Endothelial cell of umbilical vein (primary cell): ENCODE results near the gene MRPS12. TPM values are rescaled to one million over a fixed set of nuclear protein-coding genes. Genes with fewer than 3 reads are reported as not detected.

Source experiments
- BruUV-seq: library from RNA; stranded (reverse); fragments of 400-500 nt; replicated peaks from 2 replicates; lab custom pipeline; 2021; lab: Mats Ljungman, UMichigan
- CTCF ChIA-PET: fragments of 300-600, 350-600 bp; sonication (Branson Sonifier 250); formaldehyde crosslinking; loops from one replicate; lab custom pipeline; 2021; ENCODE audit warnings: antibody characterized with exemption, inconsistent platforms; lab: Charles Lee
- POLR2A ChIA-PET: fragments of 300-600, 350-600 bp; sonication (Branson Sonifier 250); formaldehyde crosslinking; loops from one replicate; lab custom pipeline; 2021; ENCODE audit warnings: antibody characterized with exemption, inconsistent platforms; lab: Charles Lee
- DNase-seq: peaks from one replicate; pipeline ENCODE4 v3.0.0-alpha.2; 2011; ENCODE audit warnings: low read depth, low spot score
- FAIRE-seq: peaks from 2 replicates; lab custom pipeline; 2011; peaks lifted over from hg19 to GRCh38; lab: Jason Lieb, UNC
- H2AFZ ChIP-seq: 2 replicates; pipeline ENCODE4 v1.6.0; 2012; ENCODE audit warnings: low read depth, low read length, control low read depth, inconsistent platforms
- H3K27ac ChIP-seq: 2 replicates; pipeline ENCODE4 v1.5.1; 2011; ENCODE audit warnings: low read depth, mild to moderate bottlenecking, control low read depth, low read length, moderate library complexity; ENCODE audit not compliant: insufficient read depth
- H3K27me3 ChIP-seq, 2 experiments: 2 replicates each; pipeline versions ENCODE4 v1.6.0 to v1.6.1; 2011; ENCODE audit warnings: low read length in 2 of 2, mixed read lengths in 1 of 2; ENCODE audit not compliant: control insufficient read depth in 2 of 2, insufficient read depth in 2 of 2
- H3K36me3 ChIP-seq, 2 experiments: 2 replicates in 1 of 2; 3 replicates in 1 of 2; pipeline ENCODE4 v1.5.1; 2011; ENCODE audit warnings: low read length in 2 of 2, mild to moderate bottlenecking in 1 of 2, moderate library complexity in 1 of 2; ENCODE audit not compliant: control insufficient read depth in 2 of 2, insufficient read depth in 2 of 2; ENCODE audit errors: extremely low read depth in 1 of 2
- H3K4me1 ChIP-seq: 3 replicates; pipeline ENCODE4 v1.5.1; 2011; ENCODE audit warnings: mild to moderate bottlenecking, low read length; ENCODE audit not compliant: control insufficient read depth, insufficient read depth; ENCODE audit errors: extremely low read depth
- H3K4me2 ChIP-seq: 2 replicates; pipeline ENCODE4 v1.6.1; 2011; ENCODE audit warnings: low read length, control low read depth, mixed read lengths; ENCODE audit not compliant: insufficient read depth
- H3K4me3 ChIP-seq, 3 experiments: fragments of 200-600 bp in 1 of 3; sonication (generic), shearing (Covaris generic) in 1 of 3; replicated peaks in 1 of 3; 2 replicates each; pipeline ENCODE4 v1.5.1; 2011 to 2016; ENCODE audit warnings: control low read depth in 3 of 3, low read length in 3 of 3, mild to moderate bottlenecking in 2 of 3, inconsistent platforms in 1 of 3, low read depth in 1 of 3, moderate library complexity in 1 of 3; ENCODE audit not compliant: insufficient read depth in 1 of 3
- H3K79me2 ChIP-seq: 2 replicates; pipeline ENCODE4 v1.6.0; 2012; ENCODE audit warnings: low read length, inconsistent platforms; ENCODE audit not compliant: control insufficient read depth, insufficient read depth
- H3K9ac ChIP-seq: replicated peaks from 2 replicates; pipeline ENCODE3; 2011; ENCODE audit warnings: low read length, control low read depth; ENCODE audit not compliant: insufficient read depth; ENCODE audit errors: extremely low read depth
- H3K9me1 ChIP-seq: replicated peaks from 3 replicates; pipeline ENCODE4 v1.6.0; 2011; ENCODE audit warnings: mild to moderate bottlenecking, low read length; ENCODE audit not compliant: control insufficient read depth, insufficient read depth; ENCODE audit errors: extremely low read depth
- H3K9me3 ChIP-seq: replicated peaks from 2 replicates; pipeline ENCODE4 v1.5.1; 2012; ENCODE audit warnings: low read length, inconsistent platforms; ENCODE audit not compliant: control insufficient read depth, insufficient read depth
- H4K20me1 ChIP-seq: replicated peaks from 2 replicates; pipeline ENCODE3; 2011; ENCODE audit warnings: mild to moderate bottlenecking, low read length; ENCODE audit not compliant: control insufficient read depth, insufficient read depth; ENCODE audit errors: extremely low read depth
- EZH2 ChIP-seq: IDR thresholded peaks from 2 replicates; pipeline ENCODE4 v1.6.1; 2012; ENCODE audit warnings: borderline replicate concordance, low read depth, mild to moderate bottlenecking, moderate library complexity, low read length, inconsistent platforms; ENCODE audit not compliant: severe bottlenecking
- FOS ChIP-seq: IDR thresholded peaks from 2 replicates; pipeline ENCODE4 v1.6.1; 2011; ENCODE audit warnings: mild to moderate bottlenecking, low read length, moderate library complexity, borderline replicate concordance; ENCODE audit not compliant: insufficient read depth
- GATA2 ChIP-seq: IDR thresholded peaks from 2 replicates; pipeline ENCODE4 v1.7.0; 2011; ENCODE audit warnings: low read depth, mild to moderate bottlenecking, moderate library complexity, mixed read lengths, low read length; ENCODE audit not compliant: insufficient read length, insufficient read depth
- JUN ChIP-seq: IDR thresholded peaks from 2 replicates; pipeline ENCODE4 v1.6.1; 2011; ENCODE audit warnings: borderline replicate concordance, low read depth; ENCODE audit not compliant: insufficient read length, insufficient read depth
- MAX ChIP-seq: IDR thresholded peaks from 2 replicates; pipeline ENCODE4 v1.6.1; 2011; ENCODE audit not compliant: insufficient read depth, insufficient read length
- MYC ChIP-seq: IDR thresholded peaks from one replicate; pipeline ENCODE4 v1.6.1; 2011; ENCODE audit warnings: mild to moderate bottlenecking, low read depth, low read length
- POLR2A ChIP-seq: IDR thresholded peaks from 2 replicates; pipeline ENCODE4 v1.6.1; 2012; ENCODE audit warnings: low read depth, mild to moderate bottlenecking, control low read depth, low read length
- POLR2AphosphoS5 ChIP-seq: IDR thresholded peaks from 2 replicates; pipeline ENCODE4 v1.6.1; 2012; ENCODE audit warnings: low read depth, mild to moderate bottlenecking, control low read depth, low read length, moderate library complexity; ENCODE audit not compliant: insufficient read depth
- dilution Hi-C: fragments of 300-500 bp; cut with MboI; formaldehyde crosslinking; loops from one replicate; pipeline ENCODE4 v1.15.0; 2019; ENCODE audit warnings: low sequenced_read_pairs; ENCODE audit not compliant: extremely low pct_ligation_motif_present
- intact Hi-C: fragments of 100-400 bp; cut with micrococcal nuclease; formaldehyde crosslinking; loops from one replicate; pipeline ENCODE4 v1.10.0; 2022
- polyA plus RNA-seq, 4 experiments: library from polyadenylated mRNA; depleted of rRNA in 3 of 4; stranded (reverse) in 3 of 4; unstranded in 1 of 4; fragments of >200 nt; gene quantifications; 2 replicates each; pipeline versions ENCODE4 v1.2.1 to v1.2.3, GENCODE V29; 2011 to 2012; ENCODE audit warnings: missing spikeins in 1 of 4
- total RNA-seq: library from RNA; stranded (reverse); gene quantifications from 2 replicates; pipeline ENCODE4 v1.2.3, GENCODE V29; 2021
- TF ChIP-seq, protein P1 (sequence below), 2 donors: IDR thresholded peaks; 1 replicate in 1 of 2; 2 replicates in 1 of 2; pipeline ENCODE4 v1.5.1; 2011; ENCODE audit warnings: low read length in 2 of 2, mild to moderate bottlenecking in 2 of 2, moderate library complexity in 2 of 2, control low read depth in 1 of 2, inconsistent platforms in 1 of 2, low read depth in 1 of 2; ENCODE audit not compliant: insufficient read depth in 1 of 2; ENCODE audit errors: extremely low read depth in 1 of 2

The MRPS12 gene
- total and polyA plus RNA-seq, 2 donors (not counting 3 experiments of a cell fraction or from before 2014, with no cell fraction given) = 49.3 to 86.3 TPM

- ChIA-PET CTCF (no interaction called here), POLR2A (no interaction called here)
- intact Hi-C loops (no loop called here), dilution Hi-C loops (no loop called here)
- Histone ChIP-seq H3K9me1 (no peaks in the 10 kb centered on the region), H4K20me1 (no peaks in the 10 kb centered on the region), H3K79me2 (no peaks in the 10 kb centered on the region), H3K4me1 (peaks cover 10% of the 10 kb centered on the region), H3K9me3 (no peaks in the 10 kb centered on the region), H3K27me3 (no peaks in the 10 kb centered on the region), H3K9ac (no peak overlapping the region), H3K4me3 (no peak overlapping the region), H3K4me2 (no peak overlapping the region), H3K36me3 (peaks cover 0 to 2% of the 10 kb centered on the region in 2 experiments), H2AFZ (no peak overlapping the region), H3K27ac (no peak overlapping the region)
- no peak for DNase-seq
- BruUV-seq = no TSS peak
- FAIRE-seq = no peak
- no peak for TF ChIP-seq MAX
- no peak for TF ChIP-seq EZH2
- no peak for TF ChIP-seq FOS
- TF ChIP-seq JUN = no peak
- no peak for TF ChIP-seq MYC
Observed at GRCh38 chr19:38941979-38942378, 11.2 kb downstream of the MRPS12 start.

- H3K79me2 ChIP-seq = no peaks in the 10 kb centered on the region
- POLR2A ChIA-PET = no interaction called here
- no peak overlapping the region for H3K4me2 ChIP-seq
- intact Hi-C loops (no loop called here), dilution Hi-C loops (no loop called here)
- no peaks in the 10 kb centered on the region for H3K9me1 ChIP-seq
- DNase-seq = no peak
- no peak overlapping the region for H3K4me3 ChIP-seq
- no peak overlapping the region for H3K9ac ChIP-seq
- FAIRE-seq = no peak
- BruUV-seq = no TSS peak
- no peaks in the 10 kb centered on the region for H3K27me3 ChIP-seq
- TF ChIP-seq POLR2A (no peak), GATA2 (no peak), FOS (no peak), EZH2 (no peak), MYC (no peak), POLR2AphosphoS5 (no peak), MAX (no peak), JUN (no peak)
- TF ChIP-seq, protein P1, sequence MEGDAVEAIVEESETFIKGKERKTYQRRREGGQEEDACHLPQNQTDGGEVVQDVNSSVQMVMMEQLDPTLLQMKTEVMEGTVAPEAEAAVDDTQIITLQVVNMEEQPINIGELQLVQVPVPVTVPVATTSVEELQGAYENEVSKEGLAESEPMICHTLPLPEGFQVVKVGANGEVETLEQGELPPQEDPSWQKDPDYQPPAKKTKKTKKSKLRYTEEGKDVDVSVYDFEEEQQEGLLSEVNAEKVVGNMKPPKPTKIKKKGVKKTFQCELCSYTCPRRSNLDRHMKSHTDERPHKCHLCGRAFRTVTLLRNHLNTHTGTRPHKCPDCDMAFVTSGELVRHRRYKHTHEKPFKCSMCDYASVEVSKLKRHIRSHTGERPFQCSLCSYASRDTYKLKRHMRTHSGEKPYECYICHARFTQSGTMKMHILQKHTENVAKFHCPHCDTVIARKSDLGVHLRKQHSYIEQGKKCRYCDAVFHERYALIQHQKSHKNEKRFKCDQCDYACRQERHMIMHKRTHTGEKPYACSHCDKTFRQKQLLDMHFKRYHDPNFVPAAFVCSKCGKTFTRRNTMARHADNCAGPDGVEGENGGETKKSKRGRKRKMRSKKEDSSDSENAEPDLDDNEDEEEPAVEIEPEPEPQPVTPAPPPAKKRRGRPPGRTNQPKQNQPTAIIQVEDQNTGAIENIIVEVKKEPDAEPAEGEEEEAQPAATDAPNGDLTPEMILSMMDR (IDR thresholded peaks at IDR 0.05; ENCODE audit: extremely low read depth in 1 of 2, insufficient read depth in 1 of 2, low read depth in 1 of 2, low read length in 2 of 2) = no peak
- H3K36me3 ChIP-seq = peaks cover 0 to 2% of the 10 kb centered on the region in 2 experiments
- H4K20me1 ChIP-seq = no peaks in the 10 kb centered on the region
- H3K9me3 ChIP-seq = no peaks in the 10 kb centered on the region
- no peak overlapping the region for H2AFZ ChIP-seq
- CTCF ChIA-PET = no interaction called here
- H3K4me1 ChIP-seq = peaks cover 10% of the 10 kb centered on the region
- no peak overlapping the region for H3K27ac ChIP-seq
Observed at GRCh38 chr19:38942471-38943181, 11.9 kb downstream of the MRPS12 start.
